ENCODE data around the gene FERMT3. TPM values are rescaled to one million over a fixed set of nuclear protein-coding genes. Genes with fewer than 3 reads are reported as not detected.

Gene FERMT3
- total and polyA plus RNA-seq, 2 of the 13 experiments (the other 11 are each of a cell fraction or from before 2014, with no cell fraction given), result 0.29 TPM; not detected in 1

- 0 out of 2 replicates have a peak, but pooled peaks have one; percentile 16 for TF ChIP-seq NRL (CRISPR knock-in tag; IDR thresholded peaks at IDR 0.05; ENCODE audit: borderline replicate concordance)
- TF ChIP-seq, protein P1, sequence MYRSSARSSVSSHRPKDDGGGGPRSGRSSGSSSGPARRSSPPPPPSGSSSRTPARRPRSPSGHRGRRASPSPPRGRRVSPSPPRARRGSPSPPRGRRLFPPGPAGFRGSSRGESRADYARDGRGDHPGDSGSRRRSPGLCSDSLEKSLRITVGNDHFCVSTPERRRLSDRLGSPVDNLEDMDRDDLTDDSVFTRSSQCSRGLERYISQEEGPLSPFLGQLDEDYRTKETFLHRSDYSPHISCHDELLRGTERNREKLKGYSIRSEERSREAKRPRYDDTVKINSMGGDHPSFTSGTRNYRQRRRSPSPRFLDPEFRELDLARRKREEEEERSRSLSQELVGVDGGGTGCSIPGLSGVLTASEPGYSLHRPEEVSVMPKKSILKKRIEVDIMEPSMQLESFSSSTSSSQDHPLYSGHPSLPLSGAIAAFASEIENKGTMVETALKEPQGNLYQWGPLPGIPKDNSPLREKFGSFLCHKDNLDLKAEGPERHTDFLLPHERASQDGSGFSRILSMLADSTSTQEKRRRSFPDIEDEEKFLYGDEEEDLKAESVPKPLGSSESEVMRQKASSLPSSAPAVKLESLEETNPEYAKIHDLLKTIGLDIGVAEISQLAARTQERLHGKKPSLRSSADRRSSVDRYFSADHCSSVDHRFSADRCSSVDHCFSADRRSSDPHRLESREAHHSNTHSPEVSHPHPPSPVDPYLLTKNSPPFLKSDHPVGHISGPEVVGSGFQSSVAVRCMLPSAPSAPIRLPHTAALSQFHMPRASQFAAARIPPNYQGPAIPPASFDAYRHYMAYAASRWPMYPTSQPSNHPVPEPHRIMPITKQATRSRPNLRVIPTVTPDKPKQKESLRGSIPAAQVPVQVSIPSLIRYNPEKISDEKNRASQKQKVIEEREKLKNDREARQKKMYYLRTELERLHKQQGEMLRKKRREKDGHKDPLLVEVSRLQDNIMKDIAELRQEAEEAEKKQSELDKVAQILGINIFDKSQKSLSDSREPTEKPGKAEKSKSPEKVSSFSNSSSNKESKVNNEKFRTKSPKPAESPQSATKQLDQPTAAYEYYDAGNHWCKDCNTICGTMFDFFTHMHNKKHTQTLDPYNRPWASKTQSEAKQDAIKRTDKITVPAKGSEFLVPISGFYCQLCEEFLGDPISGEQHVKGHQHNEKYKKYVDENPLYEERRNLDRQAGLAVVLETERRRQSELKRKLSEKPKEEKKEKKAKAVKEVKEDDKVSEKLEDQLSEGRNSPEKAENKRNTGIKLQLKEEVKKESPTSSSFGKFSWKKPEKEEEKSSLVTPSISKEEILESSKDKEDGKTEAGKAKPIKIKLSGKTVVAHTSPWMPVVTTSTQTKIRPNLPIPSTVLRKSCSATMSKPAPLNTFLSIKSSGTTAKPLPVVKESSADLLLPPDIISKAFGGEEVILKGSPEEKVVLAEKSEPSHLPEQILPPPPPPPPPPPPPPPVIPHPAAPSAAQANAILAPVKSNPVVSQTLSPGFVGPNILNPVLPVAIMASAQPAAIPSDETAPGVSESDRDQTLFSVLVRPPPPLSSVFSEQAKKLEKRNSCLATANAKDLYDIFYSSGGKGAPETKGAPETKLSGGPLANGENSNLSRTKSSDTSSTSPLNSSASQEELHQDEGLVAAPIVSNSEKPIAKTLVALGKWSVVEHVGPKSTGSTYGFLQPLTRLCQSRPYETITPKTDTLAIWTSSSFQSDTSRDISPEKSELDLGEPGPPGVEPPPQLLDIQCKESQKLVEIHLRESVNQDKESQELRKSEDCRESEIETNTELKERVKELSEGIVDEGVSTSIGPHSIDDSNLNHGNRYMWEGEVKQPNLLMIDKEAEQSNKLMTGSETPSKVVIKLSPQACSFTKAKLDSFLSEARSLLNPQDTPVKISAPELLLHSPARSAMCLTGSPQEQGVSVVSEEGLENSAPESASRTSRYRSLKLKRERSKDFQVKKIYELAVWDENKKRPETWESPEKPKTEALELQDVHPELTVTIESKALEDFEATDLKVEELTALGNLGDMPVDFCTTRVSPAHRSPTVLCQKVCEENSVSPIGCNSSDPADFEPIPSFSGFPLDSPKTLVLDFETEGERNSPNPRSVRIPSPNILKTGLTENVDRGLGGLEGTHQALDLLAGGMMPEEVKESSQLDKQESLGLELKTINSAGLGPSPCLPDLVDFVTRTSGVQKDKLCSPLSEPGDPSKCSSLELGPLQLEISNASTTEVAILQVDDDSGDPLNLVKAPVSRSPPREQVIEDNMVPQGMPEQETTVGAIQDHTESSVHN (CRISPR knock-in tag; IDR thresholded peaks at IDR 0.05), result no peak
- 0 out of 2 replicates have a peak, but pooled peaks have one; percentile 13 for TF ChIP-seq CEBPG (CRISPR knock-in tag; IDR thresholded peaks at IDR 0.05)
- TF ChIP-seq RBFOX2 (IDR thresholded peaks at IDR 0.05; ENCODE audit: low read depth, low read length), result no peak
- no peak for TF ChIP-seq ZFP41 (CRISPR knock-in tag; IDR thresholded peaks at IDR 0.05; ENCODE audit: borderline replicate concordance)
- TF ChIP-seq ZNF878 (CRISPR knock-in tag; IDR thresholded peaks at IDR 0.05), result no peak
- TF ChIP-seq GATAD1 (CRISPR knock-in tag; IDR thresholded peaks at IDR 0.05), result peak; percentile 58; the same call in 1 of the 2 replicates
- TF ChIP-seq HOXA3 (CRISPR knock-in tag; IDR thresholded peaks at IDR 0.05), result peak; percentile 55; the same call in 1 of the 2 replicates
- TF ChIP-seq ZNF382 (CRISPR knock-in tag; IDR thresholded peaks at IDR 0.05; ENCODE audit: borderline replicate concordance), result no peak
- TF ChIP-seq BCL3 (CRISPR knock-in tag; IDR thresholded peaks at IDR 0.05), result no peak
- TF ChIP-seq ZFAT (CRISPR knock-in tag; conservative IDR thresholded peaks at IDR 0.05), result no peak
- TF ChIP-seq ZNF205 (CRISPR knock-in tag; IDR thresholded peaks at IDR 0.05), result no peak
- peak; percentile 58; the same call in 1 of the 2 replicates for TF ChIP-seq TAF1 (CRISPR knock-in tag; IDR thresholded peaks at IDR 0.05)
- TF ChIP-seq HNRNPK (IDR thresholded peaks at IDR 0.05; ENCODE audit: low read depth, low read length, poor library complexity, severe bottlenecking), result no peak
- no peak for TF ChIP-seq ZNF335 (CRISPR knock-in tag; IDR thresholded peaks at IDR 0.05)
- TF ChIP-seq KDM6A (CRISPR knock-in tag; IDR thresholded peaks at IDR 0.05; ENCODE audit: low read depth), result no peak
- no peak for TF ChIP-seq ZNF251 (CRISPR knock-in tag; IDR thresholded peaks at IDR 0.05)
- TF ChIP-seq ZNF552 (CRISPR knock-in tag; IDR thresholded peaks at IDR 0.05; ENCODE audit: borderline replicate concordance), result no peak
- no peak for TF ChIP-seq ZNF629 (CRISPR knock-in tag; conservative IDR thresholded peaks at IDR 0.05)
- TF ChIP-seq ZNF619 (CRISPR knock-in tag; IDR thresholded peaks at IDR 0.05), result no peak
- TF ChIP-seq DMAP1 (CRISPR knock-in tag; IDR thresholded peaks at IDR 0.05), result no peak
Measured at GRCh38 chr11:64181506-64182411, 24.8 kb upstream of the FERMT3 start (continued).
